ENCODE measurements around the gene PINLYP. TPM values are rescaled to one million over a fixed set of nuclear protein-coding genes. Genes with fewer than 3 reads are reported as not detected.

Gene PINLYP
- total and polyA plus RNA-seq, 9 of the 15 experiments (the other 6 are each of a cell fraction or from before 2014, with no cell fraction given) = 1.00 to 6.7 (median 2.2) TPM

- in situ Hi-C loops (cut with MboI) = no loop called here
- no peak for TF ChIP-seq NCOA6 (IDR thresholded peaks at IDR 0.05)
- TF ChIP-seq MEIS2 (IDR thresholded peaks at IDR 0.05; ENCODE audit: partially characterized antibody) = peak; percentile 20
- no TSS peak for BruUV-seq (replicated peaks)
Measured at GRCh38 chr19:43610493-43610892, 34.9 kb downstream of the PINLYP start.

GRCh38 chr19:43611788-43612187 is 36.2 kb downstream of the PINLYP start, which contains the start of gene SRRM5:
TSS of gene SRRM5 (plus strand) at chr19:43612088. CDS start at chr19:43612122, 34 bp downstream.
- in situ Hi-C loops (cut with MboI) = no loop called here
- no peak for TF ChIP-seq MTA3 (IDR thresholded peaks at IDR 0.05; ENCODE audit: borderline replicate concordance)
- TF ChIP-seq ZNF3 (CRISPR knock-in tag; IDR thresholded peaks at IDR 0.05) = no peak
- TF ChIP-seq ZBED1 (IDR thresholded peaks at IDR 0.05) = no peak
- no peak for TF ChIP-seq FOXP1 (CRISPR knock-in tag; IDR thresholded peaks at IDR 0.05)
- TF ChIP-seq TCFL5 (CRISPR knock-in tag; conservative IDR thresholded peaks at IDR 0.05) = no peak
- TF ChIP-seq KAT7 (CRISPR knock-in tag; IDR thresholded peaks at IDR 0.05; ENCODE audit: borderline replicate concordance) = no peak
- TF ChIP-seq PCBP1 (IDR thresholded peaks at IDR 0.05; ENCODE audit: low read depth, low read length, poor library complexity, severe bottlenecking) = no peak
- TF ChIP-seq MAFF (IDR thresholded peaks at IDR 0.05; ENCODE audit: low read length) = no peak
- TF ChIP-seq MEIS2 (IDR thresholded peaks at IDR 0.05; ENCODE audit: partially characterized antibody) = no peak
- TF ChIP-seq CCAR2 (IDR thresholded peaks at IDR 0.05; ENCODE audit: low read depth, low read length) = no peak
- TF ChIP-seq DMBX1 (CRISPR knock-in tag; IDR thresholded peaks at IDR 0.05; ENCODE audit: borderline replicate concordance) = no peak
- no peak for TF ChIP-seq POLR2H (tag; IDR thresholded peaks at IDR 0.05; ENCODE audit: low read depth)
- TF ChIP-seq TCF7 (IDR thresholded peaks at IDR 0.05; ENCODE audit: borderline replicate concordance) = no peak
- no peak for TF ChIP-seq MTF1 (CRISPR knock-in tag; IDR thresholded peaks at IDR 0.05; ENCODE audit: borderline replicate concordance)
- TF ChIP-seq, protein P1, sequence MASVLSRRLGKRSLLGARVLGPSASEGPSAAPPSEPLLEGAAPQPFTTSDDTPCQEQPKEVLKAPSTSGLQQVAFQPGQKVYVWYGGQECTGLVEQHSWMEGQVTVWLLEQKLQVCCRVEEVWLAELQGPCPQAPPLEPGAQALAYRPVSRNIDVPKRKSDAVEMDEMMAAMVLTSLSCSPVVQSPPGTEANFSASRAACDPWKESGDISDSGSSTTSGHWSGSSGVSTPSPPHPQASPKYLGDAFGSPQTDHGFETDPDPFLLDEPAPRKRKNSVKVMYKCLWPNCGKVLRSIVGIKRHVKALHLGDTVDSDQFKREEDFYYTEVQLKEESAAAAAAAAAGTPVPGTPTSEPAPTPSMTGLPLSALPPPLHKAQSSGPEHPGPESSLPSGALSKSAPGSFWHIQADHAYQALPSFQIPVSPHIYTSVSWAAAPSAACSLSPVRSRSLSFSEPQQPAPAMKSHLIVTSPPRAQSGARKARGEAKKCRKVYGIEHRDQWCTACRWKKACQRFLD (CRISPR knock-in tag; IDR thresholded peaks at IDR 0.05) = no peak

More at GRCh38 chr19:43610493-43610892, 34.9 kb downstream of the PINLYP start:
- Histone ChIP-seq H3K79me2 (ENCODE audit: control insufficient read depth, insufficient read depth, low read length) (peaks cover 15% of the 10 kb centered on the region), H4K20me1 (replicated peaks; ENCODE audit: control insufficient read depth, insufficient read depth, low read length) (no peaks in the 10 kb centered on the region), H3K9me1 (ENCODE audit: control insufficient read depth, insufficient read depth, low read length) (peaks cover 6% of the 10 kb centered on the region), H3K4me3 (no peak overlapping the region), H2AFZ (ENCODE audit: low read depth, low read length) (no peak overlapping the region), H3K27me3 (ENCODE audit: control insufficient read depth in 2 of 2, insufficient read depth in 2 of 2, low read length in 2 of 2) (no peaks in the 10 kb centered on the region), H3K9me3 (replicated peaks; ENCODE audit: control insufficient read depth, insufficient read depth, low read depth, low read length) (no peaks in the 10 kb centered on the region), H3K4me1 (replicated peaks in 1 of 2; ENCODE audit: control insufficient read depth in 2 of 2, insufficient read depth in 2 of 2, low read length in 2 of 2) (peaks cover 21 to 32% of the 10 kb centered on the region in 2 experiments), H3K4me2 (ENCODE audit: insufficient read depth, low read length) (peak overlapping the region; percentile 46; the same call in 1 of the 2 replicates), H3K9ac (ENCODE audit: insufficient read depth in 1 of 2, low read depth in 2 of 2, low read length in 2 of 2) (peak overlapping the region in 1 of 2 experiments; percentile 84; a peak in 2 of 4 replicates), H3K27ac (ENCODE audit: extremely low read depth, low read depth, low read length) (peak overlapping the region; percentile 58; the same call in 2 of the 3 replicates), H3K36me3 (ENCODE audit: control insufficient read depth, insufficient read depth, low read length) (peaks cover 53% of the 10 kb centered on the region; the same call in 2 of the 3 replicates)
- no peak for DNase-seq (ENCODE audit: extremely low read depth in 1 of 4, low spot score in 3 of 4)
- no peak; the same call in 1 of the 3 replicates for ATAC-seq
- WGBS (ENCODE audit: insufficient coverage, low coverage, missing lambda C conversion rate) = 44% methylated on average over 3 of the region's 3 CpGs
- ChIA-PET CTCF (ENCODE audit: low intra/inter-chr PET ratio) (no interaction called here), POLR2A (interaction anchor here (0.8 to 8.7 kb wide), 4 partner anchors 10 to 186 kb away, joined by 3 to 60 read pairs (median 5); partner anchors contain the start of genes IRGQ and ZNF576)
- intact Hi-C loops (cut with micrococcal nuclease) = no loop called here
- no peak for FAIRE-seq

More at GRCh38 chr19:43611788-43612187, 36.2 kb downstream of the PINLYP start, which contains the start of gene SRRM5:
- no peak for DNase-seq (ENCODE audit: extremely low read depth in 1 of 4, low spot score in 3 of 4)
- intact Hi-C loops (cut with micrococcal nuclease) = no loop called here
- CTCF ChIA-PET (ENCODE audit: low intra/inter-chr PET ratio) = no interaction called here
- no peak within 1 kb of the TSS for H2AFZ ChIP-seq (ENCODE audit: low read depth, low read length)
- no TSS peak for BruUV-seq (replicated peaks)
- H3K9me3 ChIP-seq (replicated peaks; ENCODE audit: control insufficient read depth, insufficient read depth, low read depth, low read length) = no peaks in the 10 kb centered on the region
- H3K4me2 ChIP-seq (ENCODE audit: insufficient read depth, low read length) = no peak within 1 kb of the TSS
- WGBS (ENCODE audit: insufficient coverage, low coverage, missing lambda C conversion rate) = 96% methylated on average over 3 of the region's 3 CpGs
- H3K4me3 ChIP-seq = no peak within 1 kb of the TSS
- no peaks in the 10 kb centered on the region for H4K20me1 ChIP-seq (replicated peaks; ENCODE audit: control insufficient read depth, insufficient read depth, low read length)
- H3K4me1 ChIP-seq (replicated peaks in 1 of 2; ENCODE audit: control insufficient read depth in 2 of 2, insufficient read depth in 2 of 2, low read length in 2 of 2) = peaks cover 27 to 41% of the 10 kb centered on the region in 2 experiments
- H3K27ac ChIP-seq (ENCODE audit: extremely low read depth, low read depth, low read length) = peak within 1 kb of the TSS; percentile 58; the same call in 2 of the 3 replicates
- H3K9ac ChIP-seq (ENCODE audit: insufficient read depth in 1 of 2, low read depth in 2 of 2, low read length in 2 of 2) = peak within 1 kb of the TSS in 1 of 2 experiments; percentile 84; a peak in 2 of 4 replicates
- no peak for FAIRE-seq
- no peaks in the 10 kb centered on the region for H3K27me3 ChIP-seq (ENCODE audit: control insufficient read depth in 2 of 2, insufficient read depth in 2 of 2, low read length in 2 of 2)
- peaks cover 6% of the 10 kb centered on the region for H3K9me1 ChIP-seq (ENCODE audit: control insufficient read depth, insufficient read depth, low read length)
- POLR2A ChIA-PET = interaction anchor here (8.7 kb wide), 1 partner anchor 15 kb away, joined by 60 read pairs; the partner anchor contains the start of genes IRGQ and ZNF576
- H3K79me2 ChIP-seq (ENCODE audit: control insufficient read depth, insufficient read depth, low read length) = peaks cover 24% of the 10 kb centered on the region
- peaks cover 47% of the 10 kb centered on the region; the same call in 2 of the 3 replicates for H3K36me3 ChIP-seq (ENCODE audit: control insufficient read depth, insufficient read depth, low read length)
- ATAC-seq = no peak

Measured in K562 (cell line).